Epidermal melanocyte (primary cell): ENCODE results near the gene CYP4F12.

ENCODE experiments used
- DNase-seq: peaks from one replicate; pipeline ENCODE4 v3.0.0; 2011; ENCODE audit warnings: low spot score; ENCODE audit not compliant: insufficient read length

Gene CYP4F12, protein sequence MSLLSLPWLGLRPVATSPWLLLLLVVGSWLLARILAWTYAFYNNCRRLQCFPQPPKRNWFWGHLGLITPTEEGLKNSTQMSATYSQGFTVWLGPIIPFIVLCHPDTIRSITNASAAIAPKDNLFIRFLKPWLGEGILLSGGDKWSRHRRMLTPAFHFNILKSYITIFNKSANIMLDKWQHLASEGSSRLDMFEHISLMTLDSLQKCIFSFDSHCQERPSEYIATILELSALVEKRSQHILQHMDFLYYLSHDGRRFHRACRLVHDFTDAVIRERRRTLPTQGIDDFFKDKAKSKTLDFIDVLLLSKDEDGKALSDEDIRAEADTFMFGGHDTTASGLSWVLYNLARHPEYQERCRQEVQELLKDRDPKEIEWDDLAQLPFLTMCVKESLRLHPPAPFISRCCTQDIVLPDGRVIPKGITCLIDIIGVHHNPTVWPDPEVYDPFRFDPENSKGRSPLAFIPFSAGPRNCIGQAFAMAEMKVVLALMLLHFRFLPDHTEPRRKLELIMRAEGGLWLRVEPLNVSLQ

DNA sequence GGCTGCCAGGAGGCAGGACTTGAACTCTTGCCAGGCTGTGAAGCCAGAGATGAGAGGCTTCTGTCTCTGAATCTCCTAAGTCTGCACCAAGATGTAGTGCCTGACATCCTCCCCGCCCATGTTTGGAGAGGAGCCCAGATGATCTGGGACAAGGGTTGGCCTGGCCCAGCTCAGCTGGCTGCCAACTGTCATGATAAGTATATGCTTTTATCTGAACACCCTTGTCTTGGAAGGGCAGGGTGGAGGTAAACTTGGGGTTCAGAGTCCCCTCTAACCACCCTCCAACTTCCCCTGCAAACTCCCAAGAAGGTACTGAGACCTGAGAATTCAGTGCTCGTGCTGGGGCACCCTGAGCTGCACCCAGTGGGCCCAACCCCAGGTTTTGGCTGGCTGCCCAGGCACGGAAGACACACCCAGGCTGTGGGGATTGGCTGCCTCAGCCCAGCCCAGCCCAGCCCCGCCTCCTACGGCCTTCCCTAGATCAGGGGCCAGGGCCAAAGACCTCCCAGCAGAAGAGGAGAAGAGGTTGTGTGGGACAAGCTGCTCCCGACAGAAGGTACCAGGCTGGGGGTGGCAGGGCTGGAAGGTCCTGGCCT lies at the start of gene CYP4F12:
TSS of gene CYP4F12 (plus strand) at position 508 of the 596 bp plus-strand sequence. CDS start 443 bp downstream, outside the sequence.
- DNase-seq: no peak

DNA sequence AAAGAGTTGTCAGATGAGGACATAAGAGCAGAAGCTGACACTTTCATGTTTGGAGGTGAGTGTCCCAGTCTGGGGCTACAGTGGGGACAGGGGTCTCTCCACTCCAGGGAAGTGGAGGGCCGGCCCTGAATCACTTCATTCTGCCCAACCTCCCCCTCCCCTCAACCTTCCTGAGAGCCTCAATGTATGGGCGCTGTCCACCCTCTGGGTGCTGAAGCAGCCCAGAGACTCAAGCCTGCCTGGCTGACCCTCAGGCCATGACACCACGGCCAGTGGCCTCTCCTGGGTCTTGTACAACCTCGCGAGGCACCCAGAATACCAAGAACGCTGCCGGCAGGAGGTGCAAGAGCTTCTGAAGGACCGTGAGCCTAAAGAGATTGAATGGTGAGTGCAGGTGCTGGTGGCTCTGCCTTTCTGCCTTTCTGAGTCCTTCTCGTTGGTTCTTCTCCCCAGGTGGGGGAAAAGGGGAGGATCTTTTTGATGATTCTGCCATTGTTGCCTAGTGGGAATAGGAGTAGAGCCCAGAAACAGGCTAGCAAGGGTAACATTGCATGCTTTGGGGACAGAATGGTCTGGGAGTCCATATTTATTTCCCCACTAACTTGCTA lies 49.1 kb upstream of the CYP4F12 start:
- no peak for DNase-seq

DNA sequence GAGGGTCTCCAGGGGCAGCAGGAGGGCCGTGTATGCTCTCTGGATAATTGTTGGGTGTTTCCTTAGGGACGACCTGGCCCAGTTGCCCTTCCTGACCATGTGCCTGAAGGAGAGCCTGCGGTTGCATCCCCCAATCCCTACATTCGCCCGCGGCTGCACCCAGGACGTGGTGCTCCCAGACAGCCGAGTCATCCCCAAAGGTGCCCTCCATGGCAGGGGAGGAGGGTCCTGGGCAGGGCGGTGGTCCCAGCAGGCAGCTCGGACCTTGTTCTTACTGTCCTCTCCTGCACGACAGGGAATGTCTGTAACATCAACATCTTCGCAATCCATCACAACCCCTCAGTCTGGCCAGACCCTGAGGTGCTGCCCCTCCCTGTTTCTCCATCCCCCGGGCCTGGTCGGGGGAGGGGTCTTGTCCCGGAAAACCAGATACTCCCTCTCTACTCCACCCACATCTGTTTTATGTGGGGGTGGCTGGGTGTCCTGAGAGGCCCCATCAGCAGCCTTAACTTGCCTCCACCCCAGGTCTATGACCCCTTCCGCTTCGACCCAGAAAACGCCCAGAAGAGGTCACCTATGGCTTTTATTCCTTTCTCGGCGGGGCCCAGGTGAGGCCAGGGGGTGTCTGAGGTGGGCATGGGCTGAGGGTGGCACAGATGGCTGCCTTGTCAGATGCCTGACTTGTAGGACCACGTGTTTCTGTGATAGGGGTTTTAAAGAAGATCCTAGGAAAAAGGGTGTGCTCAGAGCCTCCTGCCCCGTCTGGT lies 44.5 kb upstream of the CYP4F12 start:
- DNase-seq: no peak

DNA sequence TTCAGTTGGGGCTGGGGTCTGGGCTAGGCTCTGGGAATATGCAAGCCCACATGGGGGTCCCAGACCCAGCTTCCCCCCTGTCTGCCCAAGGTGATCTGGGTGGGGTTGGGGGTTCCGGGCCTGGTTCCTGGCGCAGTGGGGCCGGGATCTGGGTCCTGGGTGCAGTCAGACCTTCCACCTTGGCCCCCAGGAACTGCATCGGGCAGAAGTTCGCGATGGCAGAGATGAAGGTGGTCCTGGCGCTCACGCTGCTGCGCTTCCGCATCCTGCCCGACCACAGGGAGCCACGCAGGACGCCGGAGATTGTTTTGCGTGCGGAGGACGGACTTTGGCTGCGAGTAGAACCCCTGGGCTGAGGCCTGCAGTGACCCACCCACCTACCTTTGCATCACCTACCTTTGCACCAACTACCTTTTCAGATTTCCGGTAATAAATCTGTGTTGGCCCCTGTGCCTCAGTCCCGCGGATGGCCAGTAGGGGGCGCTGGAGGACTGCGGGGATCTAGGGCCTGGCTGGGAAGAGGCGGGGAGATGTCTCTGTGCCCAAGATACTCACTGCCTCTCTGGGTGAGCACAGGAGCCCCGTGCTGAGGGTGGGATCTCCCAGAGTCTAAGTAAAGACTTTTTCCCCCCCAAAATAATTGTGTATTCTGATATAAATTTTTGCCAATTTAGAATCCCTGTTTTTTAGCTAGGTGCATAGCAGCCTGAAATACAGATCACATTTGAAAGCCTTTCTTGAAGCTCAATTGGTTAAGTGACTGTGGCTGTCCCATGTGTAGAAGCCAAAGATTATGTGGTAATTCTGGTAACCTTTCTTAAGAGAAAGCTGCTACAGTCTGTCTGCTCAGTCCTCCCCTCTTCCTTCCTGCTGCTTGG lies 43.6 kb upstream of the CYP4F12 start:
- no peak for DNase-seq

DNA sequence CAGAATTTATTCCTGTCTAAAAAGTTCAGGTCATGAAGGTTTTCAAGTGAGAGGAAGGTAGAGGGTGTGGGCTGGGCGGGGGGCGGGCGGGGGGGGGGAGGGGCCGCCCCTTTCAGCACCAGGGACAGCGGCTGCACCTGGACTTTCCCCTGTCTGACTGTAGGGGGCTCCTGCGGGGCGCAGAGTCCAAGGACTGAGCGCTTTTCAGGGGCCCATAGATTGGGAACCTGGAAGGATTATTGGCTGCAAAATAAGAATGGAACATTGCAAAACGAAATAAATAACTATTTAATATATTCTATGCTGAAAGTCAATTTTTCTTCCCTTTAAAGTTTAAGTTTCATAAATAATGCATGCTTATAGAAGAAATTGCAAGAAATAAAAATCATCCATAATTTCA lies 41.1 kb upstream of the CYP4F12 start:
- no peak for DNase-seq

DNA sequence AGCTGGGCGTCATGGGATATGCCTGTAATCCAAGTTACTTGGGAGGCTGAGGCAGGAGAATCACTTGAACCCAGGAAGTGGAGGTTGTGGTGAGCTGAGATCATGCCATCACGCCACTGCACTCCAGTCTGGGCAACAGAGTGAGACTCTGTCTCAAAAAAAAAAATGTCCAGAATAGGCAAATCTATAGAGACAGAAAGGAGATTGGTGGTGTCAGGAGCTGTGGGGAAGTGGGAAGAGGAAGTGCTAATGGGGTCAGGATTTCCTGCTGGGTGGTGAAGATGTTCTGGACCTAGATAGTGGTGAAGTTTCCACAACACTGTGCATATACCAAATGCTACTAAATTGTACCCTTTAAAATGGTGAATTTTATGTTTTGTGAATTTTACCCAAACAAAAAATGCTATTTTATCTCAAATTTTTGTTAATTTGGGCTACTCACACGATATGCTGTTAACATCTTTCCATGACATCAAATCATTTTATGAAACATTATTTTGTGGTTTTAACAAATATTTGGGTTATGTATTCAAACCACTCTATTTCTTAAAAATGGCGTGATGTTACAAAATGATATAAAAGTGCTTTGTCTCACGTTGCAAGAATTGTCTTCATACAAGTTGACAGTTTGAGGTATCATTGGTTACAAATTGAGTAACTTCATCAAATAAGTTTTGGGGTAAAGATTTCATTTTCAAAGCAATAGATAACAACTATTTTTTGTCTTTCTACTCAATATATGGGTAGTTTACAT lies 39.6 kb upstream of the CYP4F12 start:
- no peak for DNase-seq

DNA sequence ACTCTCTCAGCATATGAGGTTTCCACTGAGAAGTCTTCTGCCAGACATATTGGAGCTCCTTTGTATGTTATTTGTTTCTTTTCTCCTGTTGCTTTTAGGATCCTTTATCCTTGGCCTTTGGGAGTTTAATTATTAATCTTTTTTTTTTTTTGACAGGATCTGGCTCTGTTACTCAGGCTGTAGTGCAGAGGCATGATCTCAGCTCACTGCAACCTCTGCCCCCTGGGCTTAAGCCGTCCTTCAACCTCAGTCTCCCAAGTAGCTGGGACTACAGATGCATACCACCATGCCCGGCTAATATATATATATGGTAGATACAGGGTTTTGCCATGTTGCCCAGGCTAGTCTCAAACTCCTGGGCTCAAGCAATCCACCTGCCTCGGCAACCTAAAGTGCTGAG lies 38.8 kb upstream of the CYP4F12 start:
- no peak for DNase-seq

DNA sequence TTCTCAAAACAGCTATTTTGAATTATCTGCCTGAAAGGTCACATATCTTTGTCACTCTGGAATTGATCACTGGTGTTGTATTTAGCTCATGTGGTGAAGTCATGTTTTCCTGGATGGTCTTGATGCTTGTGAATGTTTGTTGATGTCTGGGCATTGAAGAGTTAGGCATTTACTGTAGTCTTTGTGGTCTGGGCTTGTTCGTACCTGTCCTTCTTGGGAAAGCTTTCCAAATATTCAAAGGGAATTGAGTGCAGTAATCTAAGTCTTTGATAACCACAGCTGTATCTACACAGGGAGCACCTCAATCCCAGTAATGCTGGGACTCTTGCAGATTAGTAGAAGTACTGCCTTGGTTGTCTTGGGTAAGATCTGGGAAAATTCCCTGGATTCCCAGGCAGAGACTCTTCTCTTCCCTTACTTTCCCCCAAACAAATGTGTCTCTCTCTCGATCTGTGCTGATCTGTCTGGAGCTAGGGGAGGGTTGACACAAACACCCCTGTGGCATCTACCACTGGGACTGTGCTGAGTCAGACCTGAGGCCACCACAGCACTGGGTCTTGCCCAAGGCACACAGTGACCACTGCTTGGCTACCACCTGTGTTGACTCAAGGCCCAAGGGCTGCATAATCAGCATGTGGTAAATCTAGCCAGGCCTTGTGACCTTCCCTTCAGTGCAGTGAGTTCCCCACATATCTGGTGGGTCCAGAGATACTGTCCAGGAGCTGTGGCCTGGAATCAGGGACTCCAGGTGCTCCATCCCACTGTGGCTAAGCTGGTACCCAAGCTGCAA lies 37.7 kb upstream of the CYP4F12 start:
- no peak for DNase-seq

DNA sequence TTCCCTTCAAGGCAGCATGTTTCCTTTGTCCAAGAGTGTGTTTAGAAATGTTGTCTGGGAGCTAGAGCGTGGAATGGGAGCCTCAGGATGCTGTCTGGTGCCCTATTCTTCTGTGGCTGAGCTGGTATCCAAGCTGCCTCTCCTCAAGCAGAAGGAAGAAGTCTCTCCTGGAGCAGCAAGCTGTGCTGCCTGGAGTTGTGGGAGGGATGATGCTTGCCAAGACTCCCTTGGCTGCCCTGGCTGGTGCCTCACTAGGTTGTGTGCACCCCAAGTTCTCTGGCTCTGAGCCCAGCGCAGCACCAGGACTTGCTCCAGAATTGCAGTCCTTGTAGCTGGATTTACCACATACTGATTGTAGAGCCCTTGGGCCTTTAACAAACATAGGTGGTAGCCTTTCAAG lies 36.9 kb upstream of the CYP4F12 start:
- no peak for DNase-seq

DNA sequence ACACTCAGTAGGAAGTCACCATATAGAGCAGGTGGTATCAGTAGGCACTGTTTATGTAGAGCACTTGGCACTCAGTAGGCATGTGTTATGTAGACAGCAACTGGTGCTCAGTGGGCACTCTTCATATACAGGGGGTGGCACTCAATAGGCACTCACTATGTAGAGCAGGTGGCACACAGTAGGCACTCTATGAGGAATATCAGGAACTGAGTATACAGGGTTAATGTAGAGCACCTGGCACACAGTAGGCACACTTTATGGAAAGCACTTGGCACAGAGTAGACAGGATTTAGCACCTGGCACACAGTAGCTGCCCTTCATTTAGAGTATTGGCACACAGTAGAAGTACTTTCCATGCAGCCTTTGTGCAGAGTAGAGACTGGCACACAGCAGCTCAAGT lies 33.3 kb upstream of the CYP4F12 start:
- DNase-seq: no peak

DNA sequence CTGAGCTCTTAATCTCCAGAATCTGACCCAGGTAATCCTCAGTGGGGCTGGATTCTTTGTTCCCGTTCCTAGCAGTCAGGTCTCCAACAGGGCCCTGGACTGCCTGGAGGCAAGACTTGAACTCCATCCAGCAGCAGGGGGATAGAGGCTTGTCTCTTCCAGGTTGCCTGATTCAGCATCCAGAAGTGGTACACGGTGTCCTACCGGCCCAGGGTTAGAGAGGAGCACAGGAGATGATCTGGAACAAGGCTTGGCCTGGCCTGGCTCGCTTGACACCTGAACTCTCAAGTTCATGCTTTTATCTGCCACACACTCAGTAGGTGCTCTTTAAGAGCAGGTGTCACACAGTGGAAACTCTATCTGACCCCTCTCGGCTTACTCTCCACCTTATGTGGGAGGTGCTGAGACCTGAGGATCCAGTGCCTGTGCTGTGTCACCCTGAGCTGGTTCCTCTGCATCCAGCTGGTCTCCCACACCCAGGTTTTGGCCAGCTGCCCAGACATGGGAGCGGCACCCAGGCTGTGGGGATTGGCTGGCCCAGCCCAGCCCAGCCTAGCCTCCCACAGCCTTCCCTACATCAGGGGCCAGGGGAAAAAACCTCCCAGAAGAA lies 32.5 kb upstream of the CYP4F12 start, which contains the start of gene CYP4F3:
TSS of gene CYP4F3 (plus strand) at position 604 of the 610 bp plus-strand sequence. CDS start 519 bp downstream, outside the sequence.
- no peak for DNase-seq

DNA sequence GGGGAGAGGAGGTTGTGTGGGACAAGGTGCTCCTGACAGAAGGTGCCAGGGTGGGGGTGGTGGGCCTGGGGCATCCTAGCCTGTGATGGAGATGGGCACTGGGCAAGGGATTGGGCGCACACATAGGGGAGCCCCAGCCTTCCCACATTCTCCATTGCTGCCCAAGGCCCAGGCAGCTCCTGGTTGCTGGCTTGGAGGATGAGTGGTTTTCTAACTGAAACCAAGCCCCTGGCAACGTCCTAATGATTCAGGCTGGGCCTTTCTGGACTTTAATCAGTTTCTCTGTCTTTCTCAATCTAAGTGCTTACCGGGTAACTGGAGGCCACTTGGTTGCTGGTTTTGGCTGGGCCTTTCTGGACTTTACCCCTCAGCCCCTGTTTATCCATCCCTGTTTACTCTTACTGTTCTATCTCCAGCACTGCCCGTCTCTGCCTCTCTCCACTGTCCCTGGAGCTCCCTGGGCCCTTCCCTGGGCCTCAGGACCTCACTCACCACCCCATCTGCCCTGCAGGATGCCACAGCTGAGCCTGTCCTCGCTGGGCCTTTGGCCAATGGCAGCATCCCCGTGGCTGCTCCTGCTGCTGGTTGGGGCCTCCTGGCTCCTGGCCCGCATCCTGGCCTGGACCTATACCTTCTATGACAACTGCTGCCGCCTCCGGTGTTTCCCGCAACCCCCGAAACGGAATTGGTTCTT lies 31.8 kb upstream of the CYP4F12 start:
- DNase-seq: no peak

DNA sequence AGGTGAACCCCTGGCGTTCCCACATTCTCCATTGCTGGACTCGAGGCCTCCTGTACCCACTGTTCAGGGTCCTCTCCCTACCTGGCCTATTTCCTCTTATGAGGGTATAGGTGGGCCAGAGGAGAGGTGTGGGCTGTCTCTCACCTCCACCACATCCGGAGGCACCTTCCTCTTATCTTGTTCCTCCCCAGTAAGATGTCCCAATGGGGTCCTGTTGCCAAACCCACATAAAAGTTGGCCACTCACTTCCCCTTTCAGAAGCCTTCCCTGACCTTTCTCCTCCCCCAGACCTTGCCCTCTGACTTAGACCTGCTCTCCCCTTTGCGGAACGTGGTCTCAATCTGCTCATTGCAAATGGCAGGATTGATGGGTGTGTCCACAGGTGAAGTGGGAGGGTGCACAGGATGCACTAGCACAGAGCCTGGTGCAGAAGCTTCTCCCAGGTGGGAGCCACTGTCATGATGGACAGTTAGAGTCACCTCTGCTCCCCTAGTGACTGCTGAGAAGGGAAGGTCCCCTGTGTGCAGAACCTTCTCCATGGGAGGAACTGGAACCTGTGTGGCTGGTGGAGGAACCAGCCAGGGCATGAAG lies 30.9 kb upstream of the CYP4F12 start:
- no peak for DNase-seq

DNA sequence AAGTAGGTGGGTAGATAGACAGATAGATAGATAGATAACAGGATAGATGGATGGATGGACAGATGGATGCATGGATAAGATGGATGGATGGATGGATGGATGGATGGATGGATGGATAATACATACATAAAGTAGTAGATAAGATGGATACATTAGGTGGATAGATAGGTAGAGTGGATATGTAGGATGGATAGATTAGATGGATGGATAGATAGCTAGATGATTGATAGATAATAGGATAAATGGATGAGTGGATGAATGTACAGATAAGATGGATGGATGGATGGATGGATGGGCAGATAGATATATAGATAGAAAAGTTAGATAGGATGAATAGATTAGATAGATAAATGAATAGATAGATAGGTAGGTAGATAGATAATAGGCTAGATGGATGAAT lies 30.1 kb upstream of the CYP4F12 start:
- no peak for DNase-seq

DNA sequence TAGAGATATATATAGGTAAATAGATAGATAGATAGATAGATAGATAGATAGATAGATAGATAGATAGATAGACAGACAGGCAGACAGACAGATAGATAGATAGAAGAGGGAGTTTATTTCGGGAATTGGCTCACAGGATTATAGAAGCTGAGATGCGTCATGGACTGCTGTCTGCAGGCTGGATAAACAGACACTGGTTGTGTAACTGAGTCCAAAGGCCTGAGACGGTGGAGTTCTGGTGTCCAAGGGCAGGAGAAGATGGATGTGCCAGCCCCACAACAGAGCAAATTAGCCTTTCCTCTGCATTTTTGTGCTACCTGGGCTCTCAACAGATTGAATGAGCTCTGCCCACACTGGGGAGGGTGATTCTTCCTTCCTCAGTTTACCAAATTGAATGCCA lies 29.5 kb upstream of the CYP4F12 start:
- DNase-seq: no peak

DNA sequence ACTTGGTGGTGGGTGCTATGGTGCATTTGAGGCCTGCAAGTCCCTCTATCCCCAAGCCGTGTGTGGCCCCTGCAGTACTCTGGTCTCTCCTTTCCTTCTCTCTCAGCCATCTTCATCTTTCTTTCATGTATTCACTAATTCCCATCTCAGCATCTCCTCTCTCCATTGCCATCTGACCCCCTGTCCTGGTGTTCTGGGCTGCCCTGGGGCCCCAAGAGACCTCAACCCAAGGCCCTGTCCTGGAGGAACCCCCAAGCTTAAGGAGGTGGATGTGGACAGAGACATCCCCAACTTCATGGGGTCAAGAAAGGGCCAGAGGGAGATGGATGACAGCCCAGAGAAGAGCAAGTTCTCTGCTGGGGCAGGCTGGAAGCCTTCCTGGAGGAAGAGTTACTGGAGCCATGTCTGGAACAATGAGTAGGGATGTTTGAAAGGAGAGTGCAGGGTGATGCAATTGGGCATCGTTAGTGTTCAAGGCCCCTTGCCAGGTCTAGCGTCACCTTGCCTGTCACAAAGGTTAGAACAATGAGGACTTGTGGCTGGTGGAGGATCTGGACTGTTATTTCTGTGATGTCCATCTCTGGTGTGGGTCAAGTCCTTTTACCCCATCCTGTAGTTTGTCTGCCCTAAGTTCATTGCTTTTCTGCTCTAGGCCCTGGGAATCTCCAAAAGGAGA lies 28.7 kb upstream of the CYP4F12 start:
- DNase-seq: no peak

DNA sequence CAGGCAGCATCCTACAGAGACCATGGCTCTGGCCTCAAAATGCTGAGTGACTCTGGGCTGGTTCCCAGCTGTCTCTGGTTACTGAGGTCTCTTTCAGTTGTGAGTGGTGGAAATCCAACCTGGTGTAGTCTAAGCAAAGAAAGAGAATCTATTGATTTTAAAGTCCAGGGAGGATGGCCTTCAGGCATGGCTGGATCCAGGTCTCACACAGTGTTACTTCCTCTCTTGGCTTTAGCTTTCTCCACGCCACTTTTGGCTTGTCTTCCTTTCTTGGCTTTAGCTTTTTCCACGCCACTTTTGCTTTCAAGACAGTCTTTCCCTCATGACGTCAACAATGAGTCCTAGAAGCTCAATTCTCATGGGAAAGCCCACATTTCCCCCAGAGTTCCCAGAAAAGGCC lies 28.1 kb upstream of the CYP4F12 start:
- DNase-seq: no peak
